Measurements from ENCODE around the gene CCDC89. TPM values are rescaled to one million over a fixed set of nuclear protein-coding genes. Genes with fewer than 3 reads are reported as not detected.

CCDC89 gene
- total RNA-seq, 2 donors from 2014 or later = 1.4 to 3.6 TPM

GRCh38 chr11:85712953-85713352, 27.0 kb upstream of the CCDC89 start:
- Histone ChIP-seq H3K4me1 (replicated peaks) (no peaks in the 10 kb centered on the region), H3K9me3 (no peaks in the 10 kb centered on the region), H3K4me3 (no peak overlapping the region), H3K27me3 (replicated peaks; ENCODE audit: insufficient read depth) (no peaks in the 10 kb centered on the region), H3K27ac (no peak overlapping the region), H3K36me3 (no peaks in the 10 kb centered on the region)
- 84% methylated on average over 3 of the region's 3 CpGs for WGBS
- intact Hi-C loops (cut with DNase I) = no loop called here
- TF ChIP-seq CTCF (IDR thresholded peaks at IDR 0.05) = no peak
- no peak for TF ChIP-seq POLR2A (IDR thresholded peaks at IDR 0.05)
- TF ChIP-seq POLR2AphosphoS5 (IDR thresholded peaks at IDR 0.05) = no peak
- DNase-seq (ENCODE audit: low spot score) = no peak

GRCh38 chr11:85710917-85711316, 24.9 kb upstream of the CCDC89 start:
- Histone ChIP-seq H3K4me1 (replicated peaks) (no peaks in the 10 kb centered on the region), H3K27me3 (replicated peaks; ENCODE audit: insufficient read depth) (no peaks in the 10 kb centered on the region), H3K4me3 (no peak overlapping the region), H3K27ac (no peak overlapping the region), H3K9me3 (no peaks in the 10 kb centered on the region), H3K36me3 (no peaks in the 10 kb centered on the region)
- 25% methylated on average over 5 of the region's 5 CpGs for WGBS
- intact Hi-C loops (cut with DNase I) = no loop called here
- DNase-seq (ENCODE audit: low spot score) = no peak
- no peak for TF ChIP-seq POLR2AphosphoS5 (IDR thresholded peaks at IDR 0.05)
- no peak for TF ChIP-seq POLR2A (IDR thresholded peaks at IDR 0.05)
- no peak for TF ChIP-seq CTCF (IDR thresholded peaks at IDR 0.05)

- no peak for DNase-seq (ENCODE audit: low spot score)
- Histone ChIP-seq H3K9me3 (no peaks in the 10 kb centered on the region), H3K4me3 (no peak overlapping the region), H3K27ac (no peak overlapping the region), H3K4me1 (replicated peaks) (no peaks in the 10 kb centered on the region), H3K27me3 (replicated peaks; ENCODE audit: insufficient read depth) (no peaks in the 10 kb centered on the region), H3K36me3 (no peaks in the 10 kb centered on the region)
- 86% methylated on average over 5 of the region's 5 CpGs for WGBS
- intact Hi-C loops (cut with DNase I) = no loop called here
- no peak for TF ChIP-seq POLR2A (IDR thresholded peaks at IDR 0.05)
- TF ChIP-seq POLR2AphosphoS5 (IDR thresholded peaks at IDR 0.05) = no peak
- TF ChIP-seq CTCF (IDR thresholded peaks at IDR 0.05) = no peak
Observed at GRCh38 chr11:85709941-85710702, 24.1 kb upstream of the CCDC89 start.

GRCh38 chr11:85705800-85706199, 19.8 kb upstream of the CCDC89 start:
- Histone ChIP-seq H3K9me3 (no peaks in the 10 kb centered on the region), H3K27ac (no peak overlapping the region), H3K4me1 (replicated peaks) (no peaks in the 10 kb centered on the region), H3K27me3 (replicated peaks; ENCODE audit: insufficient read depth) (no peaks in the 10 kb centered on the region), H3K36me3 (no peaks in the 10 kb centered on the region), H3K4me3 (no peak overlapping the region)
- intact Hi-C loops (cut with DNase I) = no loop called here
- TF ChIP-seq CTCF (IDR thresholded peaks at IDR 0.05) (no peak), POLR2A (IDR thresholded peaks at IDR 0.05) (no peak), POLR2AphosphoS5 (IDR thresholded peaks at IDR 0.05) (no peak)
- DNase-seq (ENCODE audit: low spot score) = no peak

GRCh38 chr11:85704967-85705366, 19.0 kb upstream of the CCDC89 start:
- intact Hi-C loops (cut with DNase I) = no loop called here
- no peak for TF ChIP-seq POLR2AphosphoS5 (IDR thresholded peaks at IDR 0.05)
- no peak for TF ChIP-seq CTCF (IDR thresholded peaks at IDR 0.05)
- no peak for TF ChIP-seq POLR2A (IDR thresholded peaks at IDR 0.05)
- Histone ChIP-seq H3K4me3 (no peak overlapping the region), H3K27me3 (replicated peaks; ENCODE audit: insufficient read depth) (no peaks in the 10 kb centered on the region), H3K4me1 (replicated peaks) (no peaks in the 10 kb centered on the region), H3K27ac (no peak overlapping the region), H3K36me3 (no peaks in the 10 kb centered on the region), H3K9me3 (no peaks in the 10 kb centered on the region)
- 94% methylated on average over 3 of the region's 3 CpGs for WGBS
- no peak for DNase-seq (ENCODE audit: low spot score)

Measured in prostate gland (tissue), 2 donors.